NCI-H2196 (cell line): Measurements from ENCODE around the gene ARPC1A.
A peak's percentile ranks its signal among the peaks of the same experiment; 100 is the strongest.
"Not testable (repeated sequence)": the region's sequence is repeated elsewhere in the genome, so short reads cannot be mapped to it uniquely, and the experiment has no call there.

Experiments
- DNase-seq: peaks from one replicate; lab custom pipeline; 2025; ENCODE audit not compliant: unreplicated experiment; lab: John Stamatoyannopoulos, UW

The ARPC1A gene

DNA sequence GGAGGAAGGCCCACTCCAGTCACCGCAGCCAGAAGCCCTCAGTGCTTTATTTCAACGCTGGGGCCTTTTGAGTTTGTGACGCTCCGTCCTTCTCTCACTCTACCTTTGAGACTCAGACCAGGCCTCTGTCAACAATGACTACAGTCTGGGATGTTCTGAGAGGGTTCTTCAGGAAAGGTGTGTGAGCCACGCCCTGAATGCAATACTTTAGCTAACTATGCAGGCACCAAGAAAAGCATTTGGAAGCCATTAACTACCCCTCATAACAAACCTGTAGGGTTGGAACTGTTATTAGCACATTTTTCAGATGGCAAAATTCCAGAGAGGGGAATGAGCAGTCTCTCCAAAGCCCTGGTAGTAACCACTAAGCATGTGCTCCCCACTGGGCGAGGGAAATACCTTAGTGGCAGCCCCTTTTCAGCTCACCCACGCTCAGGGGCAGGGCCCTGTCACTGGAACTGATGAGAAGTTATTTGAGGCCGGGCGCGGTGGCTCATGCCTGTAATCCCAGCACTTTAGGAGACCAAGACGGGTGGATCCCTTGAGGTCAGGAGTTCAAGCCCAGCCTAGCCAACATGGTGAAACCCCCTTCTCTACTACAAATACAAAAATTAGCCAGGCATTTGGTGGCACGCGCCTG, 43.2 kb downstream of the ARPC1A start:
- no peak for DNase-seq

- no peak for DNase-seq
These were observed 44.2 kb downstream of the ARPC1A start for GRCh38 chr7:99369767-99370391.

DNA sequence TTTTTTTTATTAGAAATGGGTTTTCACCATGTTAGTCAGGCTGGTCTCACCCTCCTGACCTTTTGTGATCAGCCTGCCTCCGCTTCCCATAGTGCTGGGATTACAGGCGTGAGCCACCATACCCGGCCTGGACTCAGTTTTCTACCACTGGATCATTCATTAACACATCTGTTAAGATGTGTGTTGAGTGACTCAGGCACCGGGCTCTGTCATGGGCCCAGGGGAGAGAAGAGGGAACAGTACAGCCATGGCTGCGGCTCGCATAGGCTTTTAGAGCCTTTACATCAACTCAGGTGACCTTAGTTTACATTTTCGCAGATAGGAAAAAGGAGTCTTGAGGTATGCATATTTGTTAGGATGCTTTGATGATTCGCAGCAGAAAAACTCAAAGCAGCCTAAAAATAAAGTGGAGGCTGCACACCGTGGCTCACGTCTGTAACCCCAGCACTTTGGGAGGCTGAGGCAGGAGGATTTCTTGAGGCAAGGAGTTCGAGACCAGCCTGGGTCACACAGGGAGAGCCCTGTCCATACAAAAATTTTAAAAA, 45.8 kb downstream of the ARPC1A start:
- no peak for DNase-seq

DNA sequence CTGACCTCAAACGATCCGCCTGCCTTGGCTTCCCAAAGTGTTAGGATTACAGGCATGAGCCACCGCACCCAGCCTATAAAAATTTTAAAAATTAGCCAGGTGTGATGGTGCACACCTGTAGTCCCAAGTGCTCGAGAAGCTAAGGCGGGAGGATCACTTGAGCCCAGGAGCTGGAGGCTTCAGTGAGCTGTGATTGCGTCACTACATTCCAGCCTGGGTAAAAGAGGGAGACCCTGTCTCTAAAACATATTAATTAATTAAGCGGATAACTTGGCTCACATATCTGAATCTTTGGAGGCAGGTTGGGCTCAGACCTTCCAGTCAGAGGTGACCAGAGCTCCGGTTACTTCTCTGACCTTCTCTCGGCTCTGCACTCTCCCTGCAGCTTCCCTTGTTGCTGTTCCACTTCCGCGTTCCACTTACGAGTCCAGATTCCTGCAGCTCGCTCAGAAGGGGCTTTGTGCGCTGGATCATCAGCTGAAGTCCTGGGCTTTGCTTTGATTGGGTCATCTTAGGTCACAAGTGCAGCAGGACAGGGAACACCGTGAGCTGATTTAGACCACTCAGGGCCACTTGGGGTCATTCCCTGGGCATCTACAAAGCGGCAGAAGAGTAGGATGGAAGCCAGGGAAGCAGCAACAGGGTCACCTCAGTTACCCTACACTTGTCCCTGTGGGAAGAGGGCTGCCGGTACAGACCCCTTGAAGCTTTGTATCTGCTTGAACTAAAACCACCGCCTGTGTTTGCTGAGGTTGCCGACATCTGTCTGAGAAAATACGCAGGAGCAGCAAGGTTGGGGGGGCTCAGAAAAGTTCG, 46.8 kb downstream of the ARPC1A start:
- no peak for DNase-seq

DNA sequence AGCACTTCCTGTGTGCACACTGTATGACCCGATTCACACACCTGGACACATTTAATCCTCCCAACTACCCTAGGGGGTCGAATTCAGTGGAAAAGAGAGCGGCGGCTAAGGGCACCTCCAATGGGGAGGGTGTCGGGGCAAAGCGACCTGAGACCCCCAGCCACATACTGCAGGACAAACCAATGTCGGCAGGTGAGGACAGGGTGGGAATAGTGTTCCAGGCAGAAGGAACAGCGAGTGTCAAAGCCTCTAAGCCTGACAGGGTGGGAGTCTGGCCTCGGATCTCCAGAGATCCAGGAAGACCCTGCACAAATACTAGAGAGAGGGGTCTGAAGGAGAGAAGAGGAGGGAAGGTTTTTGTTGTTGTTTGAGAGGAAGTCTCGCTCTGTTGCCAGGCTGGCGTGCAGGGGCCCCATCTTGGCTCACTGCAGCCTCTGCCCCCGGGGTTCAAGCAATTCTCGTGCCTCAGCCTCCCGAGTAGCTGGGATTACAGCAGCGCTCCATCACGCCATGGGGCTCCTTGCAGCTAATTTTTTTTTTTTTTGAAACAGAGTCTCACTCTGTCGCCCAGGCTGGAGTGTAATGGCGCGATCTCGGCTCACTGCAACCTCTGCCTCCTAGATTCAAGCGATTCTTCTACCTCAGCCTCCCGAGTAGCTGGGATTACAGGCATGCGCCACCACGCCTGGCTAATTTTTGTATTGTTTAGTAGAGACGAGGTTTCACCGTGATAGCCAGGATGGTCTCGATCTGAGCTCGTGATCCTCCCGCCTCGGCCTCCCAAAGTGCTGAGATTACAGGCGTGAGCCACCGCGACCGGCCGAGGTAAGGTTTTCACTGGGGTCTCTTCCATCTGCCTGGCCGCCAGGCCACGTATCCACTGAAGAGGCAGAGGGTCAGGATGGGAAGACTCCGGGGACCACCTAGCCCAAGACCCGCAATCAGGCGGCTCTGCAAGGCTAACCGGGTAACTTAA, 47.7 kb downstream of the ARPC1A start:
- no peak for DNase-seq

DNA sequence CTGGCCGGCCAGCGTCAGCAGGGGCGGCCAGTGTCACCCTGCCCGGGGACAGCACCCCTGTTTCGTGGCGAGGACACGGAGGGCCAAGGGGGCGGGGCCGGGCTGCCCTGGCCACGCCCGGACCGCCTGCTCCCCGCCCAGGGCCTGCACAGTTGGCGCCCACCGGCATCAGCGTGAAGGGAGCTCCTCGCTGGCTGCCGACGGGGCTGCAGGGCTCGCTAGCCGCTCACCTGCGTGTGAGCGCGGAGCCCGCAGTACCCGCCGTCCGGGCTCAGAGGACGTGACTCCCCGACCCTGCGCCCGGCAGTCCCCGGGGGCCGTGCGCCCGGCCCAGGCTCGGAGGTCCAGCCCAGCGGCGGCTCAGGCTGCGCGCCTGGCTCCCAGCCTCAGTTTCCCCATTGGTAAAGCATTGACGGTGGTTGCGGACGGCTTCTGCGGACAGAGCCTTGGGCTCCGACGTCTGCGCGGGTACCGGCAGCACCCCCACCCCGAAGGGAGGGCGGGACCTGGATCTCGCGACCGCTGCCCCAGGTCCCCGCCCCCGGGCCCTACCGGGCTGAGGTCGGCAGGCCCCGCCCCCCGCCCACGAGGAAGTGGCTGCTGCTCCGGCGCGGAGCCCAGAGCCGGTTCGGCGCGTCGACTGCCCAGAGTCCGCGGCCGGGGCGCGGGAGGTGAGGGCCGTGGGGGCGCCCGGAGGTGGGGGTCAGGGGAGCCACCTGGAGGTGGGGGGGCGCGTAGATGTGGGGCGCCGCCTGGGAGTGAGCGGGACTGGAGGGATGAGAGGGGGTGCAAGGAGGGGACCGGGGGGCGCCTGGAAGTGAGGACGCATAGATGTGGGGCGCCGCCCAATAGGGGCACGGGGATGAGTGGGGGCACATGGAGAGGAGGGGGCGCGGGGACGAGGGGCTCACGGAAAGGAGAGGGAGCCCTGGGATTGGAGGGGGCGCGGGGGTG, 48.7 kb downstream of the ARPC1A start, which contains the start of gene ARPC1B:
TSS of gene ARPC1B (plus strand) at position 620 of the 954 bp plus-strand sequence. CDS start 10,985 bp downstream, outside the sequence.
- DNase-seq, result peak; percentile 79

- peak; percentile 75 for DNase-seq
These were observed 49.5 kb downstream of the ARPC1A start for GRCh38 chr7:99375070-99375807.

- DNase-seq, result no peak
These were observed 53.4 kb downstream of the ARPC1A start for GRCh38 chr7:99379043-99379577.

- DNase-seq, result not testable (repeated sequence)
These were observed 54.0 kb downstream of the ARPC1A start for GRCh38 chr7:99379693-99380031.

GRCh38 chr7:99380032-99380822, 54.5 kb downstream of the ARPC1A start:
- DNase-seq, result no peak

DNA sequence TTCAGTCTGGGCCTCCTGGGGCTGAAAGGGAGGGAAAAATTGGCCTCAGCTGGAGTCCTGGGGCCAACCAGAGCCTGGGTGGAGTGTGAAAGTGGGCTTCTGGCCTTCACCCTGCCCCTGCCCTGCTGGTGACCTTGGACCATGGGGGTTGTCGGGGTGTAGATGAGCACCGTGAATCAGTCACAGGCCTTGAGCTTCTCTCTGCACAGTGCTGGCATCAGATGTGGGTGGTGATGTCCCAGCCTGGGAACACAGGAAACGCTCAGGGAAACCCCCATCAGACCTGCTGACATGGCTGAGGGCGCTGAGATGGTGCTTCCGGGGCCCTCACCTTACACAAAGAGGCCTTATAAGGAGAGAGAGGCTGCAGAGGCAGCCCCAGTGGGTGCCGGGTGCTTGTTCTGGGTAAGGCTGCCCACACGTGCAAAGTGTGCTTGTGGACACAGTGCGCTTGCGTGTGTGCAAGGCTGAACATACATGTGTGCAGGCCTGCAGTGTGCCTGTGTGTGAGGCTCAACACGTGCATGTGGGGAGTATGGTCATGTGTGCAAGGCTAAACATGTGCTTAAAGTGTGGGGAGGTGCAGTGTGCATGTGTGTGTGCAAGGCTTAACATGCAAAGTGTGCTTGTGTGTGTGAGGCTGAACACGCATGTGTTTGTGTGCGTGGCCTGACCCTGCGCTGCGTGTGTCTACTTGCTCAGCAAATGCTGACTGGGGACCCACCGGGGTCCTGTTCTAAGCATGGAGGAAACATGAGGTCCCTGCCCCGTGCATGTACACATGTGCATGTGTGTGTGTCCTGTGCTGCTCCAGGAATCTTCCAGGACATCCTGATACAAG, 55.3 kb downstream of the ARPC1A start:
- DNase-seq, result no peak

GRCh38 chr7:99381664-99382075, 56.0 kb downstream of the ARPC1A start:
- no peak for DNase-seq

GRCh38 chr7:99383203-99383602, 57.5 kb downstream of the ARPC1A start:
- DNase-seq, result no peak

DNA sequence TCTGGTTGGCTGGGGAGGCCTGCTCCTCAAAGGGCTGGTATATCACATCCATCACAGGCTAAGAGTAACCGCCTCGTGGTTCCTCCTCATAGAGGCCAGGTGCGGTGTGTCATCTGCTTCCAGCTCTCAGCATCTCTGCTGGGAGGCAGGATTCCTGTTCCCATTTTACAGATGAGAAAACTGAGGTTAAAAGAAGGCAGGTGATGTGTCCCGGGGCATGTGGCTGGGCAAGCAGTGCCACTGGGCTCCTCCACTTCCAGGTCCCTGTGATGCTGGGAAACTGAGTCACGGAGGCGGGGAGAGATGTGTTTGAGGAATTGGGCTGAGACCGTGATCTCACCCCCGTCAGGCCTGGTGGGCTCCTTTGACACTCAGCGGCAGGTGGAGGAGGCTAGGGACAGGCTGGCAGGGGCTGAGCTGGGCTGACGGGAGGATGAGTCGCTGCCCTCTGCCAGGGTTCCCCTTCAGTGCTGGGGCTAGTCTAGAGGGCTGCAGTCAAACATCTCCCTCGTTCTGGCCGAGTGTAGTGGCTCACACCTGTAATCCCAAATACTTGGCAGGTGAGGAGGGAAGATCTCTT, 58.2 kb downstream of the ARPC1A start:
- no peak for DNase-seq

GRCh38 chr7:99384523-99384922, 58.8 kb downstream of the ARPC1A start:
- no peak for DNase-seq

DNA sequence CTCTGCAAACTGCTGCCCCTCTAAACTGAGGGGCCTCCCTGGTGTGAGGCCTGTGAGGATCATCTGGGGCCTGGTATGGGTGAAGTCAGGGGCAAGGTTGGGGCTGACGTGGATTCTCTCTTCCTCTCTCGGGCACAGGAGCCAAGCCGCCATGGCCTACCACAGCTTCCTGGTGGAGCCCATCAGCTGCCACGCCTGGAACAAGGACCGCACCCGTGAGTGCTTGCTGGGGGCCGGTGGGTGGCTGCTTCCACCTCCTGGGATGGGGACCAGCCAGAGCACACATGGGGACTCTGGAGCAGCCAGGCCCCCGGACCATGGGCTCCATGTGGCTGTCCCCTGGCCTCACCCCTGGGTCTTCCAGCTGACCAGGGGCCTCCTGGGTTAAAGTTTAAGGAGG, 59.9 kb downstream of the ARPC1A start:
- no peak for DNase-seq
